Activated CD4-positive, alpha-beta T cell treated with anti-CD3 and anti-CD28 coated beads, Interleukin-2, amount 50 U/mL, for 16 hours (primary cell): ENCODE data around the gene C16orf78.

Experiments
- DNase-seq: peaks from one replicate; pipeline ENCODE4 v3.0.0-alpha.2; 2020

The C16orf78 gene

DNA sequence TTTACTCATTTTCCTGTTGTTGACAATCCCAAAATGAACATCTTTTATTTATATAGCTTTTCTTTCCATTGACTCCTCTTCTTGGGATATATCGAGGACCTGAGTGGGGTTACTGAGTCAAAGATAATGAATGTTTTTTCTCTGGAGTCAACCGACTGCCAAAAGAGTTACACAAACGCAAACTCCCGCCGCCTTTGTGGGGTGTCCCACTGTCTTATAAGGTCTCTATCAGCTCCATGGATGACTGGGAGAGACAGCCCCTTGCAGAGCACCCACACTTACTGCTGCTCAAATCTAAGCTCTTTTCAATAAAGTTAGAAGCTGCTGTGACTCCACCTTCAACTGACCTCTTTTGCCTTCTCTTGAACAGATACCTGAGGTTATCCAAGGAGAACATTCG is 25.2 kb downstream of the C16orf78 start:
- no peak for DNase-seq

DNA sequence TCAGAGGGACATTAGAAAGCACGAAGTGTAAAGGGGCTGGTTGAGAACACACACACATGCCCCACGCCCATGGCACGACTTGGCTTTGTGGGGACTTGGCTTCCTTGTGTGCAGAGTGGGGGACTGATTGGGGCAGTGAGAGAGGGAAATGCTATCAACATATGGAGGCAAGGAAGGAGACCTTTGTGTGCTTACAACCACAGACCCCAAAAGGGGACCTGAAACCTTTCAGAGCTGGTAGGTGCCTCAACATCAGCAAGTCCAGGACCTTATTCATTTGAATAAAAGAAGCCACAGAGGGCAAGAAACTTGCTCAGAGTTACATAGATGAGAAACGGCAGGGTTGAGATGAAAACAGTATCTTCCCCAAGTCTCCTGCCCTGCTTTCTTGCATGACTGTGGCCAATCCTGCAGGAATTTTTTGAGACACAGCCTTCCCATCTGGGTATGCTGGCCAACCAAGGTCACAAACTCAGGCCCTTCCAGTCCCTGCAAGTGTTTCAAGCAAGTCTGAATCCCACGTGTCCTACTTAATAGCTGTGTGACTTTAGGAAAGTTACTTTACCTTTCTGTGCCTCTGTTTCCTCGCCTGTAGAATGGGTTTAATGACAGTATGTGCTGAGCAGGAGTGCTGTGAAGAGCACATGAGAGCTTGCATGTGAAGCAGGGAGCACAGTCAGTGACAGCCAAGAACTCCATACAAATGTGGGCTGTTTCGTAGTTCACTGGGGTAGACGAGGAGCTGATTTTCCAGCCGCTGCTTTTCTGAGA is 26.2 kb downstream of the C16orf78 start:
- DNase-seq: no peak

DNA sequence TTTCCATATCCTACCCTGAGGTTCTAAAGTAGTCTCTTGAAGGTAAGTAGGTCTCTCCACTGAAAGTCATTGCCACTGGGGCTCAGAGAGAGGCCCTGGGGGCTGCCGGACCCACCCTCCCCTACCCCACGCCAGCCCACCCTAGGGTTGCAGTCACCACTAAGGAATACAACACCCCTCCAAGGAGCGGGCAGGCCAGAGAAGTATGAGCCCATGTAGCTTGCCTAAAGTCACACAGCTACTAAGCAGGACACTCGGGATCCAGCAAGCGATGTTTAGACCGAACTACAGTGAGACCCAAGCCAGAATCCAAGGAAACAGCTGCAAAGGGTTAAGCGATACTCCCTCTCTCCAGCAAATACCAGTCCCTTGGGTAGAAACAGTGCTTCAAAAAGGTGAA is 27.0 kb downstream of the C16orf78 start:
- no peak for DNase-seq

GRCh38 chr16:49405123-49405522 is 31.5 kb downstream of the C16orf78 start:
- no peak for DNase-seq

DNA sequence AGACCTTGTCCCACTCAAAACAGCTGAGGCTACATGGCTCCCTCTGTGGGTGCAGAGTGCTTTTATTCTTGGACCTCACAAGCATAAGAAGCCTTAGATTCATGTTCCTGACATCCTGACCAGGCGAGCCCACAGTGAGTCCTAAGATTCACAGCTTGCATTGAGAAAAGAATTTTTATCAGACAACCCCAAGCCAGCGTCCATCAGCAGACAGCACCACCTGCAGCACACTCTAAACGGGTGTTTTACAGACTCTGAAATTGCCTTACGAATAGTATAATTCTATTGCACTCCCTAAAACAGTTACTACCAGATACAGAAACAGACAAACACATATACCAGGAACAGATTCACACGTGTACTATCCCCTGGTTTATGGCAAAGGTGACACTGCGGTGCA is 31.9 kb downstream of the C16orf78 start:
- no peak for DNase-seq

- DNase-seq: peak; percentile 65
These were observed 34.4 kb downstream of the C16orf78 start for GRCh38 chr16:49407873-49408550.

DNA sequence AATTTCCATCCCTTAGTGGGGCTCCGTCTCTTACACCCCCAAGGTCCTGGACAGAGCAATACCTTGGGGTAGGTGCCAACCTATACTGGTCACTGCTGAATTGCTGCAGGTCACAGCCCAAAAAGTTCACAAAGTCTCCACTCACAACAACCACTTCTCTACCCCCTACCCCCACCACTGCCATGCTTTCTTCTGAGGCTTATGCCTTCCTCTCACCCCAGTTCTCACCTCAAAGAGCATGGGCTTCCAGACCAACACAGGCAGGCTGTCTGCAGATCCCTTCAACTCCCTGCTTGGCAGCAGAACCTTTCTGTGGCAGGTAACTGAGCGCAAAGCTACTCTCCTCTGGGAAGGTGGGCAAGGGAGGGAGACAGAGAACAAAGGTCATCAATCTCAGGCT is 35.5 kb downstream of the C16orf78 start:
- DNase-seq: no peak

DNA sequence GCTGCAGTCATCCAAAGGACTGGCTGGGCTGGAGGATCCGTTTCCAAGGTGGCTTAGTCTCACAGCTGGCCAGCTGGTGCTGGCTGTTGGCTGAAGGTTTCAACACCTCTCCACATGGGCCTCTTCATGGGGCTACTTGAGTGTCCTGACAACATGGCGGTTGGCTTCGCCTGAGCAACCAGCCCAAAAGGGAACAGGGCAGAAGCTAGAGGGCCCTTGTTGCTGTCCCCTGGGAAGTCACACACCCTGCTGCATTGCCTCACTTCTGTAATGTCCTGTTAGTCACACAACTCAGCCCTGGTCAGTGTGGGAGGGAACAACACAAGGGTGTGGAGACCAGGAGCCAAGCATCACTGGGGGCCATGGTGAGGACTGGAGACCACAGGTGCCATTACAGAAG is 36.6 kb downstream of the C16orf78 start:
- DNase-seq: no peak

DNA sequence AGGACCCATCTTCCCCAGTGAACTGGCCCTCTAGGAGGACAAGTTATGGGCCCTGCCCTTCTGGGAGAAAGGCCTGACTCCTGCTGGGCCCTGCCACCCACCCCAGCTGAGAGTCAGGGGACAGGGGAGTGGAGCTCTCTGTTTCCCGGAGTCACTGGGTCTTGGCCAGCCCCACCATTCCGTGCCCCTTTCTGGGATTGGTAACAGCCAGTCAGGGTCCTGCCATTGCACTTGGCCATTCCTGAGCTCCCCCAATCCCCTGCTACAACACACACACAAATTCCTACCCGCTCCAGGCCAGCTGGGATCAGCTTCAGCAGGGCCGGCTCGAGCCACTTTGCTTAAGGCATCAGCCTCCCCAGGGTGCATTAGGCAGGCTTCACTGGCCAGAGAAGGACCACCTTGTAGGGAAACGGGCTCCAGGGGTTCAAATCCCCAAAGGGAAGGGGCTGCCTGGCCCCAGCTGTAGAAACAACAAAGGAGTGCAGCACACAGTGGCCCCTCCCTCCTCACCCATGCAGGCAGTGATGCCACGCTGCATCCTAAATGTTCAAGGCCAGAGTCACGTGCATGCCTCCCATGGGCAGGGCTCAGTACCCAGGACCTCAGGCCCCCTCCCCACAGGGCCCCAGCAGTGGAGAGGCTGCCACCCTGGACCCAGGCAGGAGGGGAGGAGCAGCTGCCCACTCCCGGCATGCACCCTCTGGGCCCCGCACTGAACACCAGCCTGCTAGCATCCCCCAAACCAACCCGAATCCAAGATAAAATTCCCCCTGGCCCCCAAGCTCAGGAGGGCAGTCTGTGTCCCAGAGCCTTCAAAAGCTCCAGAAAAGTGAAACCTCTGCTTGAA is 37.7 kb downstream of the C16orf78 start:
- no peak for DNase-seq

DNA sequence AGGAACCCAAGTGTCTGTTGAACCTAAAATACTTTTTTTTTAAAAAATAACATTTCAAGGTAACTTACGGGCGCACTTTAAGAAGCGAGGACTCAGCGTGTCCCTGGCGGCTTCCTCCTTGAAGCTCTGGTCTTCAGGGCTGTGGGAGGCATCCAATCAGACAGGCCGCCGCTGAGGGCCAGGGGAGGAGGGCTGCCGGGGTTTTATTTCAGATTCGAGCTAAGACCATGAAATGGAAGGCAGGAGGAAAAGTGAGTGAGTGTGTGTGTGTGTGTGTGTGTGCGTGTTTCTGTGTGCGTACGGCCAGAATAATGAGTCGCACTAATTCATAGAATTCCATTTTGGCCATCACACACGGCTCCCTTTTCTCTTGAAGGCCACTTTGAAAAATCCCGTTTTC is 41.1 kb downstream of the C16orf78 start:
- no peak for DNase-seq

DNA sequence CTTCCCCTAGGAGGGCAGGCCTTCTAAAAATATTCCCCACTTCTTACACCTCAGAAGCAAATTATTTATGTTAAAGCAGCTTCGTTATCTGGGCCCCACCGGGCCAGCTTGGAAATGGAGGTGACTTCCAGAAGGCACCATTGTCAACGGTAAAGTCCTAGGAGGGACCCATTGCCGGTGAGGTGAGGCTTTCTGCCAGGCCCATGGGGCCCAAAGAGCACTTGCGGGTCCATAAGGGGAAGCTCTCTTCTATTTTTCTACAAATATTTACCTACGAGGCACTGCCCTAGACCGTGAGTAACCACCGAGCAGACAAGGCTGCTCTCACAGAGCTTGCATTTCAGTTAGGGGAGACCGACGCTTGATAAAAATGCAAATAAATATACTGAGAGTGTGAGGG is 41.5 kb downstream of the C16orf78 start:
- no peak for DNase-seq

GRCh38 chr16:49416001-49416675 is 42.5 kb downstream of the C16orf78 start:
- DNase-seq: no peak

DNA sequence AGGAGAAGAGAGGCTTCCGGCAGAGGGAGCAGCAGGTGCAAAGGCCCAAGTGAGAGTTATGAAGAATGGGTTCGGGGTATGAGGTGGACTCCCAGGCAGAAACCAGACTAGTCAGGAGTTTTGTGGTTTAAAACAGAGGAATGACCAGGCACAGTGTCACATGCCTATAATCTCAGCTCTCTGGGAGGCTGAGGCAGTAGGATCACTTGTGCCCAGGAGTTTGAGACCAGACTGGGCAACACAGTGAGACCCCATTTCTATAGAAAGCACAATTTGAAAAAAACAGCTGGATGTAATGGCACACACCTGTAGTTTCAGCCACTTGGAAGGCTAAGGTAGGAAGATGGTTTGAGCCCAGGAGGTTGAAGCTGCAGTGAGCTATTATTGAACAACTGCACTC is 43.8 kb downstream of the C16orf78 start:
- no peak for DNase-seq

DNA sequence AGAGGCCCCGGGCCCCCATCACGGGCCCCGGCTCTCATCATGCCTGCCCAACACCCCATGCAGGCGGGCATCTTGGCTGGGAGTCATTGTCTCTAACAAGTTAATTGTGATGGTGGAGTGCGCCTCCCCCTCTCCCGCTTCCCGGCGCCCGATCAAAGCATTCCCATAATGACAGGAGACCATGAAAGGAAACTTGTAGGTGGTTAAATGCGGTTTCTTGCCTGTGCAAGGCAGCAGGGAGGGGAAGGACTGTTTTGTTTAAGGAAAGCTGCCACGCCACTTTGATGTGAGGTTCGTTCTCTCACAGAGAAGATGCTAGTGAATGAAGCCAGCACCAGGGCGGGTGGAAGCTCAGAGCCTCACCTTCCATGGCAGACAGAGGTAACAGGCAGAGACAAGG is 45.4 kb downstream of the C16orf78 start:
- no peak for DNase-seq

- DNase-seq: no peak
These were observed 46.3 kb downstream of the C16orf78 start for GRCh38 chr16:49419862-49420261.

- no peak for DNase-seq
These were observed 49.3 kb downstream of the C16orf78 start for GRCh38 chr16:49422896-49423295.

- DNase-seq: no peak
These were observed 51.4 kb downstream of the C16orf78 start for GRCh38 chr16:49424961-49425360.

DNA sequence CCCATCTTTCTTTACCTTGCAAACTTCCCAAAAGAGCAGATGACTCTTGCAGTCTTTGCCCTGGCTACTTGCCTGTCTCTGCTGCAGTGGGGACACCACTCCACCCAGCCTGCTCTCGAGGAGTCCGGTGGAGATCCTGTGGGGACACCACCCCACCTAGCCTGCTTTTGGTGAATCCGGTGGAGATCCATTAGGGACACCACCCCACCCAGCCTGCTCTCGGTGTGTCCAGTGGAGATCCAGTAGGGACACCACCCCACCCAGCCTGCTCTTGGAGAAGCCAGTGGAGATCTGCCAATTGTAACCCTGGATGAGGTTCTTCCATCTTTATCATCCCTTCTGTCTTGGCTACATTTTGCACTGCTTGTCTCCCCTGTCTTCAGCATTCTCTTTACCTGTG is 54.2 kb downstream of the C16orf78 start:
- no peak for DNase-seq

DNA sequence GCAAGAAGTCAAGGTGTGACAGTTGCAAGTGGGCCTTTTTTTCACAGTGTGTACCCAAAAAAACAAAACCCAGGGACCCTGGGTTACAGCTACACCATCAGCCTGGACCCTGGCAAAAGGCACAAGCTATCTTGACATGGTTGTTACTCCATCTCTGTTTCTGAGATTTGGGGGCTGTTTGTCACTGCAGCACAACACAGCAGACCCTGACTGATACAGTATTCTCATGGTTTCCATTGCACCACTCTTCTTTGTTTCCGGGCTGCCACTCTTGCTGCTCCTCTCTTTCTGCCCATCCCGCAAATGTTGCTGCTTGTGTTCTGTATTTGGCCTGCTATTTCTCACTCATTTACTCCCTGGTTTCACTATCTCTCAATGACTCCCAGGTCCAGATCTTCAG is 55.2 kb downstream of the C16orf78 start:
- no peak for DNase-seq

- DNase-seq: no peak
These were observed 57.4 kb downstream of the C16orf78 start for GRCh38 chr16:49431040-49431439.

- DNase-seq: no peak
These were observed 58.1 kb downstream of the C16orf78 start for GRCh38 chr16:49431591-49432290.

GRCh38 chr16:49434733-49435132 is 61.1 kb downstream of the C16orf78 start:
- no peak for DNase-seq

GRCh38 chr16:49436181-49436580 is 62.6 kb downstream of the C16orf78 start:
- no peak for DNase-seq
